Measurements from ENCODE around the gene SPEN. TPM values are rescaled to one million over a fixed set of nuclear protein-coding genes. Genes with fewer than 3 reads are reported as not detected.
A peak's percentile ranks its signal among the peaks of the same experiment; 100 is the strongest.

Gene SPEN
- total RNA-seq, 4 donors from 2014 or later, result 51.8 to 94.9 (median 61.5) TPM

DNA sequence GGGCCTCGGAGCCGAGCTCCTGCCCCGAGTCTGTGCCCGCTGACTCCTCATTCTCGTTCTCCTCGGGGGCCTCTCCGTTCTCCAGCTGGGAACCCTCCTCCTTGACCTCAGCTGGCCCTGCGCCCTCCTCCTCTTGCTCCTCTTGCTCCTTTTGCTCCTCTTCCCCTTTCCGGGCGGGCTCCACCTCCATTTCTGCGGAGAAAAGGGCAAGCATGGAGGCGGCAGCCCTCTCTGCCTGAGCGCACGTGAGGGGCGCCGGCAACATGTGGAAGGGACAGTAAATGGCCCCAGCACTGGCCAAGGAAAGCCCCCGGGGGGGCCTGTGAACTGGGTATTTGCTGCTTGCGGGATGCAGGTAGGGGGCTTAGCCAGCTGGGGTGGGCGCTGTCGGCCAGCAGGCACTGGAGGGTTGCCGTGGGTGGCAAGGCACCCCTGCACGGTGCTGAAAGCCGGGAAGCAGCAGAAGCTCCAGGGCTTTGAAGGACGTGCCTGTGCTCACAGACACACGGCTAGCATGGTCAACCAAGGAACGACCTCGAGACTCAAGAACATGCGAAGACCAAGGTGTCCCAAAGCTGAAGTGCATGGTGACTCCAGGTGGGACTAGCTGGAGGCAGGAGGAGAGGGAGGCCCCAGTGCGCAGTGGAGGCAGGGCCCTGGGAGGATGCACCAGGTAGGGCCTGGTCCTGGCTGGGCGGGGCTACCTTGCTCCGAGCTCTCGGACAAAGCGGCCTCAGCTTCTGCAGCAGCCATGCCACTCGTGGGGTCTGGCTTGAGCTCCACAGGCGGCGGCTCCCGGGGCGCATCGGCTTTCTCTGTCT, 97.7 kb downstream of the SPEN start:
- DNase-seq, result peak in 1 of 3 donors; percentile 41
- Histone ChIP-seq H3K9me3 (no peaks in the 10 kb centered on the region), H3K36me3 (peaks cover 0 to 80% (median 0%) of the 10 kb centered on the region in 3 donors), H3K4me1 (peaks cover 0 to 21% (median 8%) of the 10 kb centered on the region in 4 donors), H3K27me3 (no peaks in the 10 kb centered on the region), H3K27ac (no peak overlapping the region), H3K4me3 (no peak overlapping the region)
- no peak for TF ChIP-seq POLR2A (IDR thresholded peaks at IDR 0.05)
- TF ChIP-seq, protein P1, sequence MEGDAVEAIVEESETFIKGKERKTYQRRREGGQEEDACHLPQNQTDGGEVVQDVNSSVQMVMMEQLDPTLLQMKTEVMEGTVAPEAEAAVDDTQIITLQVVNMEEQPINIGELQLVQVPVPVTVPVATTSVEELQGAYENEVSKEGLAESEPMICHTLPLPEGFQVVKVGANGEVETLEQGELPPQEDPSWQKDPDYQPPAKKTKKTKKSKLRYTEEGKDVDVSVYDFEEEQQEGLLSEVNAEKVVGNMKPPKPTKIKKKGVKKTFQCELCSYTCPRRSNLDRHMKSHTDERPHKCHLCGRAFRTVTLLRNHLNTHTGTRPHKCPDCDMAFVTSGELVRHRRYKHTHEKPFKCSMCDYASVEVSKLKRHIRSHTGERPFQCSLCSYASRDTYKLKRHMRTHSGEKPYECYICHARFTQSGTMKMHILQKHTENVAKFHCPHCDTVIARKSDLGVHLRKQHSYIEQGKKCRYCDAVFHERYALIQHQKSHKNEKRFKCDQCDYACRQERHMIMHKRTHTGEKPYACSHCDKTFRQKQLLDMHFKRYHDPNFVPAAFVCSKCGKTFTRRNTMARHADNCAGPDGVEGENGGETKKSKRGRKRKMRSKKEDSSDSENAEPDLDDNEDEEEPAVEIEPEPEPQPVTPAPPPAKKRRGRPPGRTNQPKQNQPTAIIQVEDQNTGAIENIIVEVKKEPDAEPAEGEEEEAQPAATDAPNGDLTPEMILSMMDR (IDR thresholded peaks at IDR 0.05), result no peak

DNA sequence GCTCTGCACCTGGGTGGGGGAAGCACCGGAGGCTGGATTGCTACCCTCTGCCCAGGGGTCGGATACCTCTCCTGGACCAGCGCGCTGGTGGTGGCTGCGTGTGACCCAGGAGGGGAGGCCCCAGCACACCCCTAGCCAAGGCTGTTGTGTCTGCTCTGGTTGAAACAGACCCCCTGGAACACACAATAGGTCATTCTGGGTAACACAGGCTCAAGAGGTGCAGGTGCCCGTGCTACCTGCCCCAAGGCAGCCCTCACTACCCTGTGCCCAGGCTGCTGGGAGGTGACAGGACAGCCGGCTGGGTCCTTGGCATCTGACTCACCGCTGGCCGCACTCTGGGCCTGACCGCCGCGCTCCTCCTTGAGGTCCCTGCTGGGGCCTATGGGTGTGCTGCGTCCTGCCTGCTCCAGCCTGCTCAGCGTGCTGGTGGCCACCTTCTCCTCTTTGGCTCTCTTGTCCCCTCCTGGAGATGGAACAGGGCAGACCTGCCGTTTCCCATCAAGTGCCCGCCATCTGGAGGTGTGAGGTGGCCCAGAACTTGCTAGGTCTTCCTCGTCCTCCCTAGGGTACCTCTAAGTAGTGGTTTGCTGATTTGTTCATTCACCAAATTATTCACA, 98.4 kb downstream of the SPEN start:
- Histone ChIP-seq H3K4me1 (peaks cover 0 to 28% (median 15%) of the 10 kb centered on the region in 4 donors), H3K27ac (no peak overlapping the region), H3K9me3 (no peaks in the 10 kb centered on the region), H3K36me3 (peaks cover 0 to 72% (median 0%) of the 10 kb centered on the region in 3 donors), H3K27me3 (no peaks in the 10 kb centered on the region), H3K4me3 (no peak overlapping the region)
- DNase-seq, result peak in 1 of 3 donors; percentile 43
- TF ChIP-seq POLR2A (IDR thresholded peaks at IDR 0.05), result no peak
- TF ChIP-seq, protein P1 (IDR thresholded peaks at IDR 0.05), result no peak

DNA sequence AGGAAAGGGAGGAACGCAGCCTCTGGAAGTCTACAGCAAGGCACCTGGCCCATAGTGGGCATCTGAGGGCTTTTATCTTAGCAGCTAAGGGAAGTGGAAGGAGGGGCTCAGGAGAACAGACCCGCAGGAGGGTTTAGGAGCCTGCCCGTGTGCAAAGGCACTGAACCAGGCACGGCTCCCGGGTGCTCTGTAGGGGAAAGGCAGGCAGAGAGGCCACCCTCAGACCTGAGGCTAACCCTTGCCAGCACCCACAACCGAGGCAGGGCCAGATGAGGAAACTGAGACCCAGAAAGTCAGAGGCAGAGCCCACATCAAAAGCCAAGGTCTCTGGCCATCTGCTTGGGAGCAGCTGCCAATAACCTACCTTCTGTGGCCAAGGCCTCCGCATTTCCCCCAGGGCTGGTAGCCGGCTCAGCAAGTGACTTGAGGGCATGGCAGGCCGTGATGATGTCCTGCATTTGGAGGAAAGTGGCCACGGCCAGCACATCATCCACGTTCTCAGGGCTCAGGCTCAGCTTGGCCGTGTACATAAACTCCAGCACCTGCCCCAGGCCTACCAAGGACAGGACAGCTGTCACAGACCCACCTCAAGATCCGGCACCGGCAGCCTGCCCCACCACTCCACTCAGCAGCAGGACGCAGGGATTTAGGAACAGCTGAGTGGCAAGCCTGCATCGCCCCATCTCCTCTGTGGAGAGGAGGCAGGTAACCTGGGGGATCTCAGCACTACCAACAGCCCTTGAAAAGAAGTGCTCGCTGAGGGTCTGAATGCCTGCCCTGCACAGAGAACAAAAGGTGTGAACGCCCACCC, 99.3 kb downstream of the SPEN start:
- H3K27me3 ChIP-seq, result no peaks in the 10 kb centered on the region
- no peak overlapping the region for H3K4me3 ChIP-seq
- no peak for DNase-seq
- H3K36me3 ChIP-seq, result peaks cover 0 to 64% (median 0%) of the 10 kb centered on the region in 3 donors
- no peaks in the 10 kb centered on the region for H3K9me3 ChIP-seq
- H3K4me1 ChIP-seq, result peaks cover 0 to 37% (median 21%) of the 10 kb centered on the region in 4 donors
- no peak for TF ChIP-seq POLR2A (IDR thresholded peaks at IDR 0.05)
- TF ChIP-seq, protein P1 (IDR thresholded peaks at IDR 0.05), result no peak
- H3K27ac ChIP-seq, result no peak overlapping the region

DNA sequence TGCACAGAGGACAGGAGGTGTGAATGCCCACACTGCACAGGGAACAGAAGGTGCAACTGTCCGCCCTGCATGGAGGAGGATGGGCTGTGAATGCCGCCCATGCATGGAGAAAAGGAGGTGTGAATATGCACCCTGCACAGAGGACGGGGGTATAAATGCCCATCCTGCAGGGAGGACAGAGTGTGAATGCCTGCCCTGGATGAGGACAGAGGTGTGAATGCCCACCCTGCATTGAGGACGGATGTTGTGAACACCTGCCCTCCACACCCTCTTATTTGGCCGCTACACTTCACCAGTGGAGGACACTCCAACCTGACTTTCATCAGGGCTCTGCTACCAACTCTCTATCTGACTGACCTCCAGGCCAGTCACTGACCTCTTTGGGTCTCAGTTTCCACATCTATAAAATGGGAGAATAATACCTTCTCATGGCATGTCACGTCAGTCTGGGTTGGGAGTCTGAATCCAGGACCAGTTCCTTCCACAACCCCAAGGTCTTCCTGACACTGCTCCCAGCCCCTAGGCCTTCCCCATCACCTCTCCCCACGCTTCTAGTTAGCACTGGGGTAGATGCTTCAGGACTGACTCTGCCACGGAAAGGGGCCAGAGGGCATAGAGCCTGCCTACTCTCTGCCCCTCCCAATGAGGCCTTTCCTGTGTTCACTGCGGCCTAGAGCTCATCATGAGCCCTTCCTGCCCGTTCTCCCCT, 100.0 kb downstream of the SPEN start:
- H3K27ac ChIP-seq, result peak overlapping the region in 2 of 4 donors; percentile 82 to 86
- peaks cover 0 to 40% (median 22%) of the 10 kb centered on the region in 4 donors for H3K4me1 ChIP-seq
- DNase-seq, result peak in 1 of 3 donors; percentile 26
- no peaks in the 10 kb centered on the region for H3K27me3 ChIP-seq
- H3K9me3 ChIP-seq, result no peaks in the 10 kb centered on the region
- H3K4me3 ChIP-seq, result no peak overlapping the region
- TF ChIP-seq, protein P1 (IDR thresholded peaks at IDR 0.05), result no peak
- TF ChIP-seq POLR2A (IDR thresholded peaks at IDR 0.05), result no peak
- peaks cover 0 to 56% (median 0%) of the 10 kb centered on the region in 3 donors for H3K36me3 ChIP-seq
